ENCODE results near the gene SULT1A3. TPM values are rescaled to one million over a fixed set of nuclear protein-coding genes. Genes with fewer than 3 reads are reported as not detected.
A peak's percentile ranks its signal among the peaks of the same experiment; 100 is the strongest.

The SULT1A3 gene
- total RNA-seq, 1 experiment from 2014 or later = 8.3 TPM

- no peak for TF ChIP-seq ETV6 (CRISPR knock-in tag; IDR thresholded peaks at IDR 0.05)
- TF ChIP-seq GABPB1 (CRISPR knock-in tag; IDR thresholded peaks at IDR 0.05) = 0 out of 2 replicates have a peak, but pooled peaks have one; percentile 22
- ChIA-PET CTCF (interaction anchor here (1.2 to 4.8 kb wide), 4 partner anchors 73 to 429 kb away, joined by 4 to 21 read pairs (median 12); partner anchors contain the start of genes GDPD3 and TBX6), POLR2A (interaction anchor here (1.0 kb wide), 1 partner anchor 94 kb away, joined by 3 read pairs; no protein-coding TSS in a partner anchor)
- Mint-ChIP-seq H3K4me1 (peaks cover 7% of the 10 kb centered on the region), H3K27ac (no peak overlapping the region), H3K27me3 (ENCODE audit: low read depth) (peaks cover 33% of the 10 kb centered on the region), H3K36me3 (no peaks in the 10 kb centered on the region), H3K4me3 (no peak overlapping the region), H3K9me3 (no peaks in the 10 kb centered on the region)
- no peak for ATAC-seq
- DNase-seq (ENCODE audit: low spot score) = no peak
Measured at GRCh38 chr16:30185683-30186421, 13.2 kb upstream of the SULT1A3 start.

DNA sequence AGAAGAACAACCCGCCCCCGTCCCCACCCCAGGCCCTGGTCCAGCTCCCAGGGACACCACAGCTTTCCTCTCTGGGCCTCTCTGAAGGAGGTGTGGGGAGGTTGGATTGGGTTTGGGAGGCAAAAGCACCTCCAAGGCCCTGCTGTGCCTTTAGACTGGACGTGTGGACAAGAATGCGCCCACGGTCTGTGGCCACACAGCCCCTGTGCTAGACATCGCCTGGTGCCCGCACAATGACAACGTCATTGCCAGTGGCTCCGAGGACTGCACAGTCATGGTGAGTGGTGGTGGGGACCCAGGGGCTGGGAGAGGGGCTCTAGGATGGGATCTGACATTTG, 12.6 kb upstream of the SULT1A3 start:
- DNase-seq (ENCODE audit: low spot score) (no peak), ATAC-seq (no peak)
- no peak overlapping the region for H3K4me3 Mint-ChIP-seq
- ChIA-PET POLR2A (interaction anchor here (1.0 kb wide), 1 partner anchor 94 kb away, joined by 3 read pairs; no protein-coding TSS in a partner anchor), CTCF (interaction anchor here (1.2 to 4.8 kb wide), 7 partner anchors 74 to 429 kb away, joined by 4 to 21 read pairs (median 10); partner anchors contain the start of genes GDPD3, TBX6 and ZNF771)
- no peaks in the 10 kb centered on the region for H3K36me3 Mint-ChIP-seq
- peaks cover 7% of the 10 kb centered on the region for H3K4me1 Mint-ChIP-seq
- H3K27me3 Mint-ChIP-seq (ENCODE audit: low read depth) = peaks cover 28% of the 10 kb centered on the region
- no peak overlapping the region for H3K27ac Mint-ChIP-seq
- H3K9me3 Mint-ChIP-seq = no peaks in the 10 kb centered on the region
- TF ChIP-seq, protein P1, sequence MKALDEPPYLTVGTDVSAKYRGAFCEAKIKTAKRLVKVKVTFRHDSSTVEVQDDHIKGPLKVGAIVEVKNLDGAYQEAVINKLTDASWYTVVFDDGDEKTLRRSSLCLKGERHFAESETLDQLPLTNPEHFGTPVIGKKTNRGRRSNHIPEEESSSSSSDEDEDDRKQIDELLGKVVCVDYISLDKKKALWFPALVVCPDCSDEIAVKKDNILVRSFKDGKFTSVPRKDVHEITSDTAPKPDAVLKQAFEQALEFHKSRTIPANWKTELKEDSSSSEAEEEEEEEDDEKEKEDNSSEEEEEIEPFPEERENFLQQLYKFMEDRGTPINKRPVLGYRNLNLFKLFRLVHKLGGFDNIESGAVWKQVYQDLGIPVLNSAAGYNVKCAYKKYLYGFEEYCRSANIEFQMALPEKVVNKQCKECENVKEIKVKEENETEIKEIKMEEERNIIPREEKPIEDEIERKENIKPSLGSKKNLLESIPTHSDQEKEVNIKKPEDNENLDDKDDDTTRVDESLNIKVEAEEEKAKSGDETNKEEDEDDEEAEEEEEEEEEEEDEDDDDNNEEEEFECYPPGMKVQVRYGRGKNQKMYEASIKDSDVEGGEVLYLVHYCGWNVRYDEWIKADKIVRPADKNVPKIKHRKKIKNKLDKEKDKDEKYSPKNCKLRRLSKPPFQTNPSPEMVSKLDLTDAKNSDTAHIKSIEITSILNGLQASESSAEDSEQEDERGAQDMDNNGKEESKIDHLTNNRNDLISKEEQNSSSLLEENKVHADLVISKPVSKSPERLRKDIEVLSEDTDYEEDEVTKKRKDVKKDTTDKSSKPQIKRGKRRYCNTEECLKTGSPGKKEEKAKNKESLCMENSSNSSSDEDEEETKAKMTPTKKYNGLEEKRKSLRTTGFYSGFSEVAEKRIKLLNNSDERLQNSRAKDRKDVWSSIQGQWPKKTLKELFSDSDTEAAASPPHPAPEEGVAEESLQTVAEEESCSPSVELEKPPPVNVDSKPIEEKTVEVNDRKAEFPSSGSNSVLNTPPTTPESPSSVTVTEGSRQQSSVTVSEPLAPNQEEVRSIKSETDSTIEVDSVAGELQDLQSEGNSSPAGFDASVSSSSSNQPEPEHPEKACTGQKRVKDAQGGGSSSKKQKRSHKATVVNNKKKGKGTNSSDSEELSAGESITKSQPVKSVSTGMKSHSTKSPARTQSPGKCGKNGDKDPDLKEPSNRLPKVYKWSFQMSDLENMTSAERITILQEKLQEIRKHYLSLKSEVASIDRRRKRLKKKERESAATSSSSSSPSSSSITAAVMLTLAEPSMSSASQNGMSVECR (CRISPR knock-in tag; IDR thresholded peaks at IDR 0.05; ENCODE audit: borderline replicate concordance) = no peak
- TF ChIP-seq NFYB (CRISPR knock-in tag; conservative IDR thresholded peaks at IDR 0.05; ENCODE audit: low read depth) (no peak), TEAD4 (CRISPR knock-in tag; IDR thresholded peaks at IDR 0.05) (no peak), JAZF1 (CRISPR knock-in tag; IDR thresholded peaks at IDR 0.05) (no peak), KAT7 (CRISPR knock-in tag; IDR thresholded peaks at IDR 0.05; ENCODE audit: borderline replicate concordance) (no peak), SOX15 (CRISPR knock-in tag; IDR thresholded peaks at IDR 0.05) (no peak), PRDM15 (CRISPR knock-in tag; IDR thresholded peaks at IDR 0.05) (no peak), ZNF532 (CRISPR knock-in tag; IDR thresholded peaks at IDR 0.05; ENCODE audit: borderline replicate concordance) (no peak), ATF1 (CRISPR knock-in tag; IDR thresholded peaks at IDR 0.05) (no peak), ZBTB21 (CRISPR knock-in tag; IDR thresholded peaks at IDR 0.05; ENCODE audit: borderline replicate concordance) (no peak), ZNF121 (CRISPR knock-in tag; IDR thresholded peaks at IDR 0.05) (no peak), SMAD4 (CRISPR knock-in tag; IDR thresholded peaks at IDR 0.05) (no peak), ZNF396 (CRISPR knock-in tag; IDR thresholded peaks at IDR 0.05; ENCODE audit: borderline replicate concordance) (no peak), GRHL2 (CRISPR knock-in tag; IDR thresholded peaks at IDR 0.05; ENCODE audit: insufficient replicate concordance, severe bottlenecking) (no peak), CREM (CRISPR knock-in tag; IDR thresholded peaks at IDR 0.05) (no peak), GABPB1 (CRISPR knock-in tag; IDR thresholded peaks at IDR 0.05) (no peak)
- TF ChIP-seq, protein P2, sequence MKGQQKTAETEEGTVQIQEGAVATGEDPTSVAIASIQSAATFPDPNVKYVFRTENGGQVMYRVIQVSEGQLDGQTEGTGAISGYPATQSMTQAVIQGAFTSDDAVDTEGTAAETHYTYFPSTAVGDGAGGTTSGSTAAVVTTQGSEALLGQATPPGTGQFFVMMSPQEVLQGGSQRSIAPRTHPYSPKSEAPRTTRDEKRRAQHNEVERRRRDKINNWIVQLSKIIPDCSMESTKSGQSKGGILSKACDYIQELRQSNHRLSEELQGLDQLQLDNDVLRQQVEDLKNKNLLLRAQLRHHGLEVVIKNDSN (CRISPR knock-in tag; IDR thresholded peaks at IDR 0.05) = no peak
- TF ChIP-seq, protein P3, sequence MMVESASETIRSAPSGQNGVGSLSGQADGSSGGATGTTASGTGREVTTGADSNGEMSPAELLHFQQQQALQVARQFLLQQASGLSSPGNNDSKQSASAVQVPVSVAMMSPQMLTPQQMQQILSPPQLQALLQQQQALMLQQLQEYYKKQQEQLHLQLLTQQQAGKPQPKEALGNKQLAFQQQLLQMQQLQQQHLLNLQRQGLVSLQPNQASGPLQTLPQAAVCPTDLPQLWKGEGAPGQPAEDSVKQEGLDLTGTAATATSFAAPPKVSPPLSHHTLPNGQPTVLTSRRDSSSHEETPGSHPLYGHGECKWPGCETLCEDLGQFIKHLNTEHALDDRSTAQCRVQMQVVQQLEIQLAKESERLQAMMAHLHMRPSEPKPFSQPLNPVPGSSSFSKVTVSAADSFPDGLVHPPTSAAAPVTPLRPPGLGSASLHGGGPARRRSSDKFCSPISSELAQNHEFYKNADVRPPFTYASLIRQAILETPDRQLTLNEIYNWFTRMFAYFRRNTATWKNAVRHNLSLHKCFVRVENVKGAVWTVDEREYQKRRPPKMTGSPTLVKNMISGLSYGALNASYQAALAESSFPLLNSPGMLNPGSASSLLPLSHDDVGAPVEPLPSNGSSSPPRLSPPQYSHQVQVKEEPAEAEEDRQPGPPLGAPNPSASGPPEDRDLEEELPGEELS (CRISPR knock-in tag; IDR thresholded peaks at IDR 0.05) = no peak
